Measurements from ENCODE around the gene PYY. TPM values are rescaled to one million over a fixed set of nuclear protein-coding genes. Genes with fewer than 3 reads are reported as not detected.
"Not testable (repeated sequence)": the region's sequence is repeated elsewhere in the genome, so short reads cannot be mapped to it uniquely, and the experiment has no call there.

PYY gene
- total and polyA plus RNA-seq, 2 experiments from 2014 or later = not detected

DNA sequence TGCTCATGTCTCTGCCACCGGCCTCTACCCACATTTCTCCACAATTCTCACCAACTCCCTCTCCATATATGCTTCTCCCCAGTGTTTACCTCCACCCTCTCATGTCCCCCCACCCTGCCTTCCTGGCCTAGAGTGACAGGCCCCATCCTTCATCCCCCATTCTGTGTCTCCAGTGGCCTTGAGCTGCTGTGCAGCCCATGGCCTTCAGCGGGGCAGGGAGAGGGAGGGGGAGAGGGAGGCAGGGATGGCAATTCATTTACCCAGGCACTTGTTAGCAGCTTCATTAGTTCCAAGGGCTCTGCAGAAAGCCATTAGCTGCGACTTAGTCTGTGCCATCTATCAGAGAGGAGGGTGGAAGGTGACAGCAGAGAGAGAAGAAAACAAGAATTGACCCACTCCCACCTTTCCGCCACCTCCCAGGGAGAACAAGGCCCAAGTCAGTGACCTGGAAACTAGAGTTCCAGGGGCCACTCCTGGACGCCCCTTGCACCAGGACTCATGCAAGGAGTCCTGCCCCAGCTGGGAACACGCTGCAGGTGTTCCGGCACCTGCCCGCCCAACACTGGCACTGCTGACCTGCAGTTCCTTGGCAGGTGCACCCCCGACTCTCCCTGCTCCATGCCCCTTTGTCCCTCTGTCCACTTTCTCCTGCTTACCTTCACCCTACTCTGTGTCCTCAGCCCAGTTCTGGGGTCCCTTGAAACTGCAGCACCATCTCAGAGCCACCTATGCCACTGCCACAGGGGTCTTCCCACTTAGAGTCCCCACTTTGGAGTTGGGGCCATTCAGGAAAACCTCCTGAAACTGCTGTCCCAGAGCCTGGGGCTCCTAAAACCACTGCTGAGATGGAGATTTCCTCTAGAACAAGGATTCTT lies 23.5 kb upstream of the PYY start:
- Histone ChIP-seq H3K4me1 (ENCODE audit: low read depth) (no peaks in the 10 kb centered on the region), H3K9me3 (ENCODE audit: low read depth) (no peaks in the 10 kb centered on the region), H3K36me3 (no peaks in the 10 kb centered on the region), H3K27me3 (peaks cover 28% of the 10 kb centered on the region), H3K4me3 (no peak overlapping the region), H3K27ac (no peak overlapping the region)
- TF ChIP-seq, protein P1, sequence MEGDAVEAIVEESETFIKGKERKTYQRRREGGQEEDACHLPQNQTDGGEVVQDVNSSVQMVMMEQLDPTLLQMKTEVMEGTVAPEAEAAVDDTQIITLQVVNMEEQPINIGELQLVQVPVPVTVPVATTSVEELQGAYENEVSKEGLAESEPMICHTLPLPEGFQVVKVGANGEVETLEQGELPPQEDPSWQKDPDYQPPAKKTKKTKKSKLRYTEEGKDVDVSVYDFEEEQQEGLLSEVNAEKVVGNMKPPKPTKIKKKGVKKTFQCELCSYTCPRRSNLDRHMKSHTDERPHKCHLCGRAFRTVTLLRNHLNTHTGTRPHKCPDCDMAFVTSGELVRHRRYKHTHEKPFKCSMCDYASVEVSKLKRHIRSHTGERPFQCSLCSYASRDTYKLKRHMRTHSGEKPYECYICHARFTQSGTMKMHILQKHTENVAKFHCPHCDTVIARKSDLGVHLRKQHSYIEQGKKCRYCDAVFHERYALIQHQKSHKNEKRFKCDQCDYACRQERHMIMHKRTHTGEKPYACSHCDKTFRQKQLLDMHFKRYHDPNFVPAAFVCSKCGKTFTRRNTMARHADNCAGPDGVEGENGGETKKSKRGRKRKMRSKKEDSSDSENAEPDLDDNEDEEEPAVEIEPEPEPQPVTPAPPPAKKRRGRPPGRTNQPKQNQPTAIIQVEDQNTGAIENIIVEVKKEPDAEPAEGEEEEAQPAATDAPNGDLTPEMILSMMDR (IDR thresholded peaks at IDR 0.05; ENCODE audit: low read depth, low read length) = no peak
- DNase-seq (ENCODE audit: low read depth in 1 of 2, low spot score in 1 of 2) = no peak

- H3K4me3 ChIP-seq = no peak overlapping the region
- no peaks in the 10 kb centered on the region for H3K36me3 ChIP-seq
- H3K27me3 ChIP-seq = peaks cover 17% of the 10 kb centered on the region
- TF ChIP-seq, protein P1 (IDR thresholded peaks at IDR 0.05; ENCODE audit: low read depth, low read length) = no peak
- H3K27ac ChIP-seq = no peak overlapping the region
- H3K4me1 ChIP-seq (ENCODE audit: low read depth) = no peaks in the 10 kb centered on the region
- no peak for DNase-seq (ENCODE audit: low read depth in 1 of 2, low spot score in 1 of 2)
- no peaks in the 10 kb centered on the region for H3K9me3 ChIP-seq (ENCODE audit: low read depth)
Observed at GRCh38 chr17:43975898-43976297, 22.2 kb upstream of the PYY start.

DNA sequence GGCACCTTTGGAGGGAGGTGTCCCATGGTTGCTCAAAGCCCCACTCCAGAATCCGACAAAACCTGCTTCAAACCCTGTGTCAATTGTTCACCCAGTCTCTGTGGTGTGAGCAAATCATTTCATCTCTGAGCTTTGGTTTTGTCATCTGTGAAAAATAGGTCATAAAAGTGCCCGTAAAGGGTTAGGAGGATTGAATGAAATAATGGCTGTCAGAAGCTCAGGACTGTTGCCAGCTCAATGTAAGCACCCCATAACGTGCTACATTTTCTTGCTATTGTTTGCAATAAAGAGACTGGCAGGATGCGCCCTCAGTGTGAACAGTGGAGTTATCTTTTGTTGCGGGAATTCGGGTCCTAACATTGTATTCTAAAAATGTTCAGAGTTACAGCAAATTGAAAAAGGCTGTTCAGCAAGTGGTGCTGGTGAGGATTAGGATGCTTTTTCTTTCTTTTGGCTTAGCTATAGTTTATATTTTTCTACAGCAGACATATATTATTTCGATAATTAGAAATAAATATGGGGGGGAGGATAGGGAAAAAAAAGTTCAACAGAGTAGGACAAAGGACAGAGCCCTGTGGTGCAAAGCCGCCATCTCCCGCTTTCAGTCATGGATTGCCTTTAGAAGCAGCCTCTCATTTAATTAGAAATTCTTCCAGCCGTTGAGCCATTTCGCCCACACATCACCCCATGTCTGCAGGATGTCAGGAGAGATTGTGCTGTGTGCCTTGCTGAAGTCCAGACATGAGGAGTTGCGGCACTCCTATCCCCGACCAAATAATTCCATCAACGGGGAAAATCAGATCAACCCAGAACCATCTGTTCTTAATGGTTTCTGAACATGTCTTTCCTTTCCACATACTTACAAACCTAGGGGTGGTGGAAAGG lies 20.9 kb upstream of the PYY start:
- no peak for DNase-seq (ENCODE audit: low read depth in 1 of 2, low spot score in 1 of 2)
- Histone ChIP-seq H3K4me1 (ENCODE audit: low read depth) (no peaks in the 10 kb centered on the region), H3K36me3 (no peaks in the 10 kb centered on the region), H3K27ac (no peak overlapping the region), H3K27me3 (peaks cover 17% of the 10 kb centered on the region), H3K9me3 (ENCODE audit: low read depth) (no peaks in the 10 kb centered on the region), H3K4me3 (no peak overlapping the region)
- TF ChIP-seq, protein P1 (IDR thresholded peaks at IDR 0.05; ENCODE audit: low read depth, low read length) = no peak

- H3K4me1 ChIP-seq (ENCODE audit: low read depth); H3K4me3 ChIP-seq; H3K27me3 ChIP-seq; H3K36me3 ChIP-seq; DNase-seq (ENCODE audit: low read depth in 1 of 2, low spot score in 1 of 2); H3K9me3 ChIP-seq (ENCODE audit: low read depth); H3K27ac ChIP-seq: not testable (repeated sequence)
Observed at GRCh38 chr17:43972444-43973212, 18.9 kb upstream of the PYY start.

DNA sequence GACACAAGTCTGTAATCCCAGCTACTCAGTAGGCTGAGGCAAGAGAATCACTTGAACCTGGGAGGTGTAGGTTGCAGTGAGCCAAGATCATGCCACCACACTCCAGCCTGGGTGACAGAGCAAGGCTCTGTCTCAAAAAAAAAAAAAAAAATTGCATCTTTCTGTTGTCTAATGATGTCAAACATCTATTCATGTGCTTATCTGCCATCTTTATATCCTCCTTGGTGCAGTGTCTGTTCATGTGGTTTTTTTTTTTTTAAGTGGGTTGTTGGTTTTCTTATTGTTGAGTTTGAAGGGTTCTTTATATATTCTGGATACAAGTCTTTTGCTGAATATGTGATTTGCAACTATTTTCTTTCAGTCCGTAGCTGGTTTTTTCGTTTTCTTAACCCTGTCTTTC lies 17.7 kb upstream of the PYY start:
- not testable (repeated sequence) for H3K9me3 ChIP-seq (ENCODE audit: low read depth); DNase-seq (ENCODE audit: low read depth in 1 of 2, low spot score in 1 of 2); H3K36me3 ChIP-seq; H3K27me3 ChIP-seq; H3K4me3 ChIP-seq; H3K4me1 ChIP-seq (ENCODE audit: low read depth); H3K27ac ChIP-seq

DNA sequence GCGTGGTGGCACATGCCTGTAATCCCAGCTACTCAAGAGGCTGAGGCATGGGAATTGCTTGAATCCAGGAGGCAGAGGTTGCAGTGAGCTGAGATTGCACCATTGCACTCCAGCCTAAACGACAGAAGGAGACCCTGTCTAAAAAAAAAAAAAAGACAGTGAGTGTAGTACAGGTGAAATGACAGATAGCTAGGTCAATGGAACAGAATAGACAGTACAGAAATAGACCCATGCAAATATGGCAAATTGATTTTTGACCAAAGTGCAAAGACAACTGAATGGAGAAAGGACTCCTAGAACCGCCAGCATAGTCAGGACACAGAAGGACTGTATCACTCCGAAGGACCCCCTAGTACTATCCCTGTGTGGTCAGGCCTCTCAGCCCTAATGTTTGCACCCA lies 16.6 kb upstream of the PYY start:
- DNase-seq (ENCODE audit: low read depth in 1 of 2, low spot score in 1 of 2) = no peak
- H3K27ac ChIP-seq = no peak overlapping the region
- H3K27me3 ChIP-seq = no peaks in the 10 kb centered on the region
- H3K36me3 ChIP-seq = no peaks in the 10 kb centered on the region
- H3K4me3 ChIP-seq = no peak overlapping the region
- H3K4me1 ChIP-seq (ENCODE audit: low read depth) = no peaks in the 10 kb centered on the region
- H3K9me3 ChIP-seq (ENCODE audit: low read depth) = no peaks in the 10 kb centered on the region
- TF ChIP-seq, protein P1 (IDR thresholded peaks at IDR 0.05; ENCODE audit: low read depth, low read length) = no peak
